GM21529 (cell line): ENCODE data around the gene HOMEZ.
A peak's percentile ranks its signal among the peaks of the same experiment; 100 is the strongest.

ENCODE experiments used
- ATAC-seq: cut with Tn5 transposase; IDR thresholded peaks from one replicate; pipeline ENCODE4 v1.9.1; 2021; ENCODE audit not compliant: unreplicated experiment

Gene HOMEZ

DNA sequence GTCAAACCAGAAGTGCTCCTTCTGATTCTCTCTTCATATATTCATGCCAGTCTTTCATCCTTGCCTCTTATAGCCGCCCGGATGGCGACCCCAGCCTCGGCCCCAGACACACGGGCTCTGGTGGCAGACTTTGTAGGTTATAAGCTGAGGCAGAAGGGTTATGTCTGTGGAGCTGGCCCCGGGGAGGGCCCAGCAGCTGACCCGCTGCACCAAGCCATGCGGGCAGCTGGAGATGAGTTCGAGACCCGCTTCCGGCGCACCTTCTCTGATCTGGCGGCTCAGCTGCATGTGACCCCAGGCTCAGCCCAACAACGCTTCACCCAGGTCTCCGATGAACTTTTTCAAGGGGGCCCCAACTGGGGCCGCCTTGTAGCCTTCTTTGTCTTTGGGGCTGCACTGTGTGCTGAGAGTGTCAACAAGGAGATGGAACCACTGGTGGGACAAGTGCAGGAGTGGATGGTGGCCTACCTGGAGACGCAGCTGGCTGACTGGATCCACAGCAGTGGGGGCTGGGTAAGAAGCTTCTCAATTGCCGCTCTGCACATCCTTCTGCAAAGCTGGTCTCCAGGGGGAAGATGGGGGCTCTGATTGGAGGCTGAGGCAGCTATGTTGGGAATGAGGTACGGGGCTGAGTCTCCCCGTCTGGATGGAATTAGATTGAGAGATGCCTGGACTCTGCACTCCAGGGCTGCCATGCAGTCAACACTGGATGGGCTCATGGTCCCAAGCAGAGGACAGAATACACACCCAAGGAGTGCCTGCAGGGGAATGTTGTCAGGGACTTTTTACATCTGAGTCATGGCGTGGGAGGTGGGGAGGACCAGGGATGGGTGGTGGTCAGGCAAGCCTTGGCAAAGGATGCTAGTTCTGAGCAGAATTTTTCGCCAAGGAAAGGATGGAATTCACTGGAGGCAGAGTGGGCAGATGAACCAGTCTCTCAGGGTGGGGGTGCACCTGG is 22.0 kb upstream of the HOMEZ start:
- ATAC-seq: no peak

- ATAC-seq: no peak
These were observed 21.2 kb upstream of the HOMEZ start for GRCh38 chr14:23307146-23307530.

GRCh38 chr14:23306412-23307145 is 20.6 kb upstream of the HOMEZ start, which contains the start of gene BCL2L2:
Gene BCL2L2, plus strand, starts transcription at chr14:23306833. Its CDS starts 935 bp downstream, at chr14:23307768.
- ATAC-seq: no peak

GRCh38 chr14:23302290-23303225 is 16.6 kb upstream of the HOMEZ start, which contains the start of gene PPP1R3E:
Gene PPP1R3E, minus strand, starts transcription at chr14:23302859. Its CDS starts 283 bp downstream, at chr14:23302576.
- ATAC-seq: peak; percentile 40

DNA sequence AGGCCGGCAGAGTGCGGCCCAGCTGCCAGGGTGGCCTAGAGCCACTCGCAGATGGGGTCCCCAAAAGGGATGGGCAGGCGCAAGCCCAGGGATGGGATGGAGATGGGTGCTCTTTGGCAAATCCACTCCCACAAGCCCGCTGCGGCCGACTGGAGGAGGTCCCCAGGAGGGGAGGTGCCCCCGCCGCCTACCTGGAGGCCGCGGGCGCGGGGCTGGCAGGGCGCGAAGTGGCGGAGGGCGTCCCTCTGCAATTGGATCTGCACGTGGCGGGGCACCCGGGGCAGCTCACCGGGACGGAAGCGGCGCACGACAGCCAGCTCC is 16.0 kb upstream of the HOMEZ start:
- ATAC-seq: peak; percentile 8

- ATAC-seq: peak; percentile 75
These were observed 15.5 kb upstream of the HOMEZ start for GRCh38 chr14:23301288-23301968.

DNA sequence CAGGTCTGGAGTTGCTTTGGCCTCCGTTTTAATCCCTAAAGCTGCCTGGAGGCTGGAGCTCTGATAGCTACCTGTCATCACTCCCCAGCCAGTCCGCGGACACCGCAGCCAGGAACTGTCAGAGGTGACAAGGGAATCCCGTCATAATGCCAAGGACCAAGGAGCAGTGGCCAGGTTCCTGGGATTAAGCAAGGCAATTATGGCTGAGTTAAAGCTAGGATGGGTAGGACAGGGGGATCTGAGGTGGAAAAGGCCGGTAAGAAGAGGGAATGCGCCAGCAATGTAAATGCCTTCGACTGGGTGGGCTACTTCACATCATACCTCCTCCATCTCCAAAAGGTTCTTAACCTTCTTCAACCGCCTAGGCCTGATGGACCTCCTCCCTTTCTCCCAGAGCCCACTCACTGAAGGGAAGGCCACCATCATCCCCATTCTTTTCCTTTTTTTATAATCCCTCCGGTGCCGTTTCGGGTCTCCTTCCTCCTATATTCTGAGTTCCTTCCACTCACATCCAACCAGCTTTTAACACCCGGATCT is 14.8 kb upstream of the HOMEZ start:
- no peak for ATAC-seq

DNA sequence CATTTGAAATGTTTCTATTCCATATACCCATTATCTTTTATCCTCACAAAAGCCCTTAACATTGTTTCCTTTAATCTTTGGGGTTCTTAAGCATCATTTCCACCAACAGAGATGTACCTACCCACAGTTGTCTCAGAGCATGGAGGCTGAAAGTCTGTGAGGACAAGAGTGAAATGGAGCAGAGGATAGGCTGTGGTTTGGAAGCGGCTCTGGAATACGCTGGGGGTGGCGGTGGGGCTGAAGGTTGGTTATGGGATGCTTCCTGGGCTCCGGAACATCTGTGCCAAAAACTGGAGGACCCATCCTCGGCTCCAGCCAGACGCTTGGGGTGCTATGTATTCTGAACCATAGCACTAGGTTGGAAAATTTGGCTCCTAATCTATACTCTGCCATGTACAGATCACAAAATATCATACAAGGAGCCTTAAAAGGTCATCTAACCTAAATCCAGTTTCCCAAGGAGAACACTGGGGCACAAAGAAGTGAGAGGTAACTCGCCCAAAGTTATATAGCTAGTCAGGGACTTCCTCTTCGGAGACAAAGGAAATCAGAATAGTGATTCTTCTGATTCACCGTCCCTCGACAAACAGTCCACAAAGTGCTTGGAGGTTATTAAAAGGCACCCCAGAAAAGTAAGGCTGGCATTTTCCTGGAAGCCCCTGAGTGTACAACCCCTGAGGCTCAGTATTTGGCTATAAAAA is 14.2 kb upstream of the HOMEZ start:
- ATAC-seq: no peak

DNA sequence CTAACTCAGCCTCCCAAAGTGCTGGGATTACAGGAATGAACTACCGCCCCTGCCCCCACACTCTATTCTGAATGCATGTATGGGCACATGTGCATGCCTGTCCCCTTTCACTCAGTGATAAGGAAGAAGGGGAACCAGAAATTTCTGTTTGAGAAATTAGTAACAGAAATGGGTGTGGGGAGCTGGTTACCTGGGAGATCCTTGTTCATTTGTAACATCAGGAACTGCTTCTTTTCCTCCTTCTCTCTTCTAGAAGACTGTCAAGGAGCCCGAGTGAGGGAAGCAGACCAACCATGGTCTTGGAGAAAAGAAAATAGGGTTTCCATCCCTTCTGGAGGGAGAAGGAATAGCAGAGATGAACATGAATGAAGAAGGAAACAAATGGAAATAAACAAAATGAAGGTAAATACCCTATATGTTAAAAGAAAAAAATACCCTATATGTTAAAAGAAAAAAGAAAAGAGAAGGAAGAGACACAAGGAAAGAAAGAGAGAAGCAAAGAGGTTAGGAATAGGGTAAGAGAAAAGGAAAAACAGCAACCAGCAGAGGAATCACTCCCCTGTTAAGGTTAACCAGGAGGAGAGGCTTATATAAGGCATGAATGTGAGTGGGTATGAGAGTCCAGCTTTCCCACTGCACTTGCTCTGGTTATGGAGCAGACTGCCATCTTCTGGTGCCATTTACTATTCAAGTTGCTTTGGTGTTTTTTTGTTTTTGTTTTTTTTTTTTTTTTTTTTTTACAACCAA is 13.5 kb upstream of the HOMEZ start:
- ATAC-seq: no peak

DNA sequence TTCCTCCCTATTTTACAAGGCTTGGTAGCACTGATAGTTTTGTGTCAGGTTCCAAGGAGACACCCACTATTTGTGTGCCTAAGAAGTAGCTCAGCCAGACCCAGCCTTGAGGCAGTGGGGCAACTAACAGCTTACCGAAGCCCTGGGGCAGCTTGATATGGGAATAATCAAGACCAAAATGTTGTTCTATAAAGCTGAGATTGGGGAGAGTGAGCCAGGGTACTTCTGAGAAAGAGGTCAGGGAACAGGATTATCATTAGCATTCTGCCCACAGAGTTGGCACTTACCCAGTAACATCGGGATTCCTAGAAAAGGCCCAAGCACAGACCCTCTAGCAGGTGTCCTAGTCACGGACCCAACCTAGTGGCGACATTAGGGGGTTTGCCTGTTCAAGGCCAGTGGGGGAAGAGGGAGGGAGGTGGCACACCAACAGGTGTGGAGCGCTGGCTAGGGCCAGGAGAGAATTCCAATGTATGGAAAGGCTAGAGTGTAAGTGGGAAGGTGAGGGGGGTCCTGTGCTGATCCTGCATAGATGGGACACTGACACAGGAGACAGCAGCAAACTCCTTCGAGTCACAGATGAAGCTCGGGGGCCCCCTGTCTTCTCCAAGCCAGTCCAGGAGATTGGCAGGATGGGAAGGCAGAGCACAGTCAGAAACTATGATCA is 11.8 kb upstream of the HOMEZ start:
- no peak for ATAC-seq

GRCh38 chr14:23297096-23297495 is 11.2 kb upstream of the HOMEZ start:
- ATAC-seq: no peak

DNA sequence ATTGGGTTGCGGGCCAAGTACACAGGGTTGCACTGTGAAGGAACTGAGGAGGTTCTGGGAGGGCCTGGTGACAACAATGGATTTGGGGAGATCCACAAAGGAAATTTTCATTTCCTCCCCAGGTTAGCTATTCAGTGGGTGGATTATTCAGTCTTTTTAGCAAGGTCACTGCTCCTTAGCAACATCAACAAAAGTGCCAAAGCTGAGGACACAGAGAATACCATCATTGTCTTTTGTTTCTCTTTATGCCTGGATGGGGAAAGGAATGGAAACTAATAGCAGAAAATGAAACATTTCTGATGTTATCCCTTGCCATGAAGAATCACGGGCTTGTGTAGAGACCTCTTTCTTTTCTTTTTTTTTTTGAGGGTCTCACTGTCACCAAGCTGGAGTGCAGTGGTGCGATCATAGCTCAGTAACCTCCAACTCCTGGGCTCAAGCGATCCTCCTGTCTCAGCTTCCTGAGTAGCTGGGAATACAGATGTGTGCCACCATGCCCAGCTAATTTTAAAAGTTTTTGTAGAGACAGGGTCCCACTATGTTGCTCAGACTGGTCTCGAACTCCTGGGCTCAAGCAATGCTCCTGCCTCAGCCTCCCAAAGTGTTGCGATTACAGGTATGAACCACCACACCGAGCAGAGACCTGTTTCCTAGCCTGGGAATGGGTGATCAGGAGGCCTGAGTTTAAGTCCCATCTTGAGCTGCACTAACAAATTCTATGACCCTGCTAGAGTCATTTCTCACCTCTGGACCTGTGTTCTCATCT is 10.3 kb upstream of the HOMEZ start:
- ATAC-seq: no peak

- peak; percentile 46 for ATAC-seq
These were observed 9.0 kb upstream of the HOMEZ start for GRCh38 chr14:23294734-23295561.

GRCh38 chr14:23286902-23287479 is 1.1 kb upstream of the HOMEZ start:
- ATAC-seq: no peak

DNA sequence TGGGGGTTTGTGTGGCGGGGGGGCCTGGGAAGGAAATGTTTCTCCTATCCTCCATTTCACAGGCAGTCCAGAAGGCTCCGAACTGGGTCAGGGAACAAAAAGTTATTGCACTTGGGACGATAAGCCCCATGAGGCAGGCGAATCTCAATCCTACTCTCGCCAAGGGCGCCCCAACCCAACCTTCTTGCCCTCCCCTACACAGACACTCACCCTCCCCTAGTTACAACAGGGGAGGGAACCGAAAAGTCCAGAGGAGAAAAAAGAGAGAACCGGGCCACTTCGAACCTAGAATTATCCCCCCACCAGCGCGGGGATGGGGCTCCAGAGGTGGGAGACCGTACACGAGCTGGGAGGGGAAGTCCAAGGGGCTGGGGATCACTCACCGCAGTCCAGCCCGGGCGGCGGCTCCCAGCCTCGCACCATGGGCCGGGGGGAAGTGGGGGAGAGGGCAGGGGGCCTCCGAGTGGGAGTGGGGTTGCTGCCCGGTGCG is 357 bp downstream of the HOMEZ start:
- ATAC-seq: peak; percentile 27
